HFF-Myc (cell line): ENCODE data around the gene TXLNB.

Experiments used
- DNase-seq: peaks from one replicate; pipeline ENCODE4 v3.0.0-alpha.2; 2011; ENCODE audit warnings: low read depth; ENCODE audit errors: extremely low read depth
- H3K4me3 ChIP-seq: replicated peaks from 2 replicates; pipeline ENCODE4 v1.5.1; 2011; ENCODE audit warnings: low read depth, mild to moderate bottlenecking, control low read depth, low read length
- CTCF ChIP-seq: IDR thresholded peaks from 2 replicates; pipeline ENCODE4 v1.5.1; 2012; ENCODE audit warnings: mild to moderate bottlenecking, low read depth, low read length, control low read depth; ENCODE audit errors: missing control alignments

The TXLNB gene

GRCh38 chr6:139291813-139292619 lies at the start of gene TXLNB:
Gene TXLNB (minus strand): TSS chr6:139291998. CDS start chr6:139288899, 3,099 bp downstream.
- no peak for TF ChIP-seq CTCF
- H3K4me3 ChIP-seq, result peak within 1 kb of the TSS; percentile 22
- DNase-seq, result no peak

- no peak for DNase-seq
- no peak for TF ChIP-seq CTCF
- H3K4me3 ChIP-seq, result no peak overlapping the region
These were observed 49.3 kb upstream of the TXLNB start for GRCh38 chr6:139341060-139341459.

- no peak for DNase-seq
- H3K4me3 ChIP-seq, result no peak overlapping the region
- TF ChIP-seq CTCF, result no peak
These were observed 47.0 kb upstream of the TXLNB start for GRCh38 chr6:139338795-139339194.

- TF ChIP-seq CTCF, result no peak
- no peak overlapping the region for H3K4me3 ChIP-seq
- no peak for DNase-seq
These were observed 46.0 kb upstream of the TXLNB start for GRCh38 chr6:139337830-139338229.

GRCh38 chr6:139337001-139337400 lies 45.2 kb upstream of the TXLNB start:
- TF ChIP-seq CTCF, result no peak
- no peak for DNase-seq
- H3K4me3 ChIP-seq, result no peak overlapping the region

- H3K4me3 ChIP-seq, result no peak overlapping the region
- no peak for DNase-seq
- TF ChIP-seq CTCF, result no peak
These were observed 44.7 kb upstream of the TXLNB start for GRCh38 chr6:139336488-139336887.
